ENCODE data around the gene INSR.
"Not testable (repeated sequence)": the region's sequence is repeated elsewhere in the genome, so short reads cannot be mapped to it uniquely, and the experiment has no call there.

The INSR gene

DNA sequence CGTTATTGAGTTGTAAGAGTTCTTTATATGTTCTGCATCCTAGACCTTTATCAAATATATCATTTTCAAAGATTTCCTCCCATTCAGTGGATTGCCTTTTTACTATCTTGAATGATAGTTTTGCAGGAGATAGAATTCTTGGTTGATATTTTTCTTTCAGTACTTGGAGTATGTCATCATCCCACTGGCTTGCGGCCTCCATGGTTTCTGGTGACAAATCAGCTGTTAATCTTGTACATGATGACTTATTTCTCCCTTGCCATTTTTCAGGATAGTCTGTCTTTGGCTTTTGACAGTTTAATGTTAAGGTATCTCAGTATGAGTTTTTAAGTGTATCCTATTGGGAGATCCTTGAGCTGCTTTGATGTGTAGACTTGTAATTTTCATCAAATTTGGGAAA lies 216.2 kb downstream of the INSR start:
- DNase-seq, result no peak

DNA sequence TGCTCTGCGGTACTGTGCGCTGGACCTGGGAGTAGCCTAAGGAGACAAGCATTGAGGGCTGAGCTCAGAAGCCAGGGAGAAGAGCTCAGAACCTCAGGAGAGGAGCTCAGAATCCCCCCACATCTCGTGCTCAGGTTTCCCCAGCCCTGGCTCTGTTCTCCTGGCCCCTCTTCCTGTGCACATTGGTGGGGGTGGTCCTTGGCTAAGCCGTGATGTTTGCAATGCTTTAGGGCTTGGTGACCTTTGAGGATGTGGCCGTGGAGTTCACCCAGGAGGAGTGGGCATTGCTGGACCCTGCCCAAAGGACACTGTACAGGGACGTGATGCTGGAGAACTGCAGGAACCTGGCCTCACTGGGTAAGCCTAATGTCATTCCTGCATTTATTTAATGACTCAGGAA lies 218.1 kb downstream of the INSR start:
- no peak for DNase-seq

DNA sequence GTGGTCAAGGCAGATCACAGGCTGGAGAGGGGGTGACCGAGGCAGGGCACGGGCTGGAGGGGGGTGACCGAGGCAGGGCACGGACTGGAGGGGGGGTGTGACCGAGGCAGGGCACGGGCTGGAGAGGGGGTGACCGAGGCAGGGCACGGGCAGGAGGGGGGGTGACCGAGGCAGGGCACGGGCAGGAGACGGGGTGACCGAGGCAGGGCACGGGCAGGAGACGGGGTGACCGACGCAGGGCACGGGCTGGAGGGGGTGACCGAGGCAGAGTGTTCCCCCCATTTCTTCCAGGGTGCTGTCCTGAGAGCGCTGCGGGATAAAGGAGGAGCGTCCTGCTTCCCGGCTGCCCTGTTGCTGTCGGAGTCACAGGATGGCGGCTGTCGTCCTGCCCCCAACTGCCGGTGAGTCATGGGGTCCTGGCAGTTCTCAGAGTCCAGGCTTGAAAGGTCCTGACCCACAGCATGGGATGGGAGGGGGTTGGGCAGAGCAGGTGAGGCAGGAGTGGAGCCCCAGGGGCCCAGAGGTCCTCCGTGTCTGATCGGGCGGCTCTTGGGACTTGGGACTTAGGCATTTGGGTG lies 219.4 kb downstream of the INSR start:
- DNase-seq, result no peak

DNA sequence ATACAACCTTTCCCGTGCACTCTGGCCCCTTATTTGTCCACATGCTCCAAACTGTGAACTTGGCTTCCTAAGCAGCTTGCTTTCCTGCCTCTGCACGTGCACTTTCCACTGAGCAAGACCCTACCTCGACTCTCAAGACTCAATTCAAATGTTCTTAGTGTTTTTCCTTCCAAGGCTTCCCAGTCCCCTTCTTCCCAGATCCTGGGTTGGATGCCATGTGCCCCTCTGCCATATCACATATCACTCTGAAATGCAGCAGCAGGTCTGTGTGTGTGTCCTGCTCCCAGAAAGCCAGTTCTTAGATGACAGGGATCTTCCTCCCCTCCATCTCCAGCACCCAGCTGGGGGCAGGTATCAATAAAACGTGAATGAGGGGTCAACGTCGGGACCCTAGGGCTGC lies 221.7 kb downstream of the INSR start:
- no peak for DNase-seq

DNA sequence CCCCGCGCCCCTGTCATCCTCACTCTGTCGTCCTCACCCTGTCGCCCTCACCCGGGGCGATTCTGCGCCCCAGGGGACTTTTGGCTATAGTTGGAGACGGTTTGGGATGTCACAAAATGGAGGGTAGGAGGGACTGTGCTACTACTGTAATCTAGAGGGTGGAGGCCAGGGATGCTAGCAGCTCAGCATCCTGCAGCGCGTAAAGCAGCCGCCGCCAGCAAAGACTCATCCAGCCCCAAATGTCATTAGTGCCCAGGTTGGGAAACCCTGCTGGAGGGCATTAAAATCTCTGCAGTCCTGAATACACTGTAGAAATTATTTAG lies 224.3 kb downstream of the INSR start:
- DNase-seq, result no peak

DNA sequence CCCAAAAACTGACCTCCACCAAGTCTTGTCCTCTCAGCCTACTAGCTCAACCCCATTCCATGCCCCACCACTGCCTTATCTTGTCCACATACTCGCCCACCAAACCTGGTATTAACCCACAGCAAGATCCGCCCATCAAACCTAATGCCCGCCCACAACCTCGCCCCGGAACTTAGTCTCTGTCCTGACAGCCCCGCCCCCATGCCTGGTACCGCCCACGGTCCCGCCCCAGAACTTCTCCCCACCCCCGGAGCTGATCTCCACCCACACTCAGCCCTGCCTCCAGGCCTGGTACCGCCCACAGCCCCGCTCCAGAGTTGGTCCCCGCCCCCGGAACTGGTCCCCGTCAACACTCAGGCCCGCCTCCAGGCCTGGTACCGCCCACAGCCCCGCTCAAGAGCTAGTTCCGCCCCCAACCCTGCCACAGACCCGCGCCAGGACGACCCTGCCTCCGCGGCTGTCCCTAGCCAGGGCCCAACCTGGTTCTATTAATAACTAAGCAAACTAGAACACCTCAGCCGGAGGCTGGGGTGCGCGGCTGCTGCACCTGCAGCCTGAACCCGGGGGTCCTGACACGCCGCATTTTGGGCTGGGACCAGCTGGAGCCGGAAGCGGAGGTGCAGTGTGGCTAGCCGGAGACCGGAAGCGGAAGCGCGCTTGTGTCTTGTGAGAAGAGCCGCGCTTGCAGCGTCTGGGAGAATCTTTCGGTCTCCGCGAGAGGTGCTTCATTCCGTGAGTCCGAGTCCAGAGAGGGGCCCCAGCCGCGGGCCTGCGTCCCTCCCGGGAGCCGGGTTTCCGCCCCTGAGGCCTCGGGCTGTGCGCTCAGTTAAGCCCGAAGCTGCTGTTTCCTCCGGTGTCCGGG lies 224.9 kb downstream of the INSR start, which contains the start of gene ZNF557:
ZNF557 (plus strand) TSS at position 662 of the 862 bp plus-strand sequence. CDS start 5,372 bp downstream, outside the sequence.
- DNase-seq, result peak; percentile 95

DNA sequence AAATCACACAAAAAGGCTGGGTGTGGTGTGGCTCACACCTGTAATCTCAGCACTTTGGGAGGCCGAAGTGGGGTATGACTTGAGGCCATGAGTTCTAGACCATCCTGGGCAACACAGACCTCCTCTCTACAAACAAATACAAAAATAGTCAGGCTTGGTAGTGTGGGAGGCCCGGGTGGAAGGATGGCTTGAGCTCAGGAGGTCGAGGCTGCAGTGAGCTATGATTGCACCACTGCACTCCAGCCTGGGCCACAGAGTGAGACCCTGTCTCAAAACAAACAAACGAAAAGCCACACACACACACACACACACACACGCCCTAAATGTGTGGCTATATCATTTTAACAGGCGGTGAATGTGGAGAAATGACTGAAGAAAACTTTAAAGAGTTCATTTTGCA lies 225.6 kb downstream of the INSR start:
- no peak for DNase-seq

DNA sequence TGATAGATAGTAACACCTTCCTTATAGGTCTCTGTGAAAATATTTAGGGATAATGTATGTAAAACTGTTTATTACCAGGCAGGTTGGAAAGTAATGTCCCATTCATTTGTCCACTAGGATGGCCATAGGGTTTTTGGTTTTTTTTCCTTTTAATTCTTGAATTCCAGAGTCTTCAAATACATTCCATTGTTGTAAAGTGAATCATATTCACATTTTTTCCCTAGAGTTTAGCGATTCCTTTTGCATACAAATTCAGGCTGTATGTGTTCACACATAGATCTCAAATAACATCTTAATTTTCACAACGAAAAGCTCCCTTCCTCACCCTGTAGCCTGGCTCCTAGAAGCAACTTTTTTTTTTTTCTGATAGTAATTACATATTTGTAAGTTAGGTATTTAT lies 226.5 kb downstream of the INSR start:
- no peak for DNase-seq

DNA sequence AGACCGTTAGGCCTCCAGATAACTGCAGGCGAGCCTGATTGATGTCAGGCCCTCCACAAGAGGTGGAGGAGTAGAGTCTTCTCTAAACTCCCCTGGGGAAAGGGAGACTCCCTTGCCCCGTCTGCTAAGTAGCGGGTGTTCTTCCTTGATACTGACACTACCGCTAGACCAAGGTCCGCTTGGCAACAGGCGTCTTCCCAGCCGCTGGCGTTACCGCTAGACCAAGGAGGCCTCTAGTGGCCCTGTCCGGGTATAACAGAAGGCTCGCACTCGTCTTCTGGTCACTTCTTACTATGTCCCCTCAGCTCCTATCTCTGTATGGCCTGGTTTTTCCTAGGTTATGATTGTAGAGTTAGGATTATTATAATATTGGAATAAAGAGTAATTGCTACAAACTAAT lies 227.1 kb downstream of the INSR start:
- DNase-seq, result not testable (repeated sequence)

DNA sequence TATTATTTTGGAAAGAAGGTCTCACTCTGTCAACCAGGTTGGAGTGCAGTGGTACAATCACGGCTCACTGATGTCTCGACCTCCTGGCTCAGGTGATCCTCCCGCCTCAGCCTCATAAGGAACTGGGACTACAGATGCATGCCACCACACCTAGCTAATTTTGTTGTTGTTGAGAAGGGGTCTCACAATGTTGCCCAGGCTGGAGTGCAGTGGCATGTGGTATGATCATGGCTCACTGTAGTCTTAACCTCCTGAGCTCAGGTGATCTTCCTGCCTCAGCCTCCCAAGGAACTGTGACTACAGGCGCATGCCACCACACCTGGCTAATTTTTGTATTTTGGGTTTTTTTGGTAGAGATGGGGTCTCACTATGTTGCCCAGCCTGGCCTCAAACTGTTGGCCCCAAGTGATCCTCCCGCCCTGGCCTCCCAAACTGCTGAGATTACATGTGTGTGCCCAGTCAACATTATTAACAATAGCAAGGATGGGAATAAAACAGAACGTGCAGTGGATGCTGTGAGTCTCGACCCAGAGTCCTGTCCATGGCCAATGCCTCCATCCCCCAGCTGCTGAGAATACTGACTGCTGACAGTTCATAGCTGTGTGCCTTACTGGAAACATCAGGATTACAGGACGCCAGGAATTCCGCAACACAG lies 230.3 kb downstream of the INSR start:
- no peak for DNase-seq

DNA sequence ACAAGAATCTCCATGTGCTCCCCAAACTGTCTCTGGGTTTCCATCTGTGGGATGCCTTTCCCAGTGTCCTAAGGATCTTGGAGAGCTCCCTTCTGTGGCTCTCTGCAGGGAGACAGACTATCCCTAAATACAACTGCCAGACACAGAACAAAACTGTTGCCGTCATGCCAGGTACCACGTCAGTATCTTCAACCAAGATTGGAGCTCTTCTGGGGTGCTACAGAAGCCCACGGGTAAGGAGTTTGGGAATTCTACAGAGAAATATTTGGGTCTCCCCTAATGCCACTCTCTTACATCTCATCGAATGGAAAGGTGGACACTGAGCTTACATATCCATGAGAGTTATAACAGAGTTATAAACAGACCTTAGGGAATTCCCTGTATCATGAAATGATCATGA lies 230.9 kb downstream of the INSR start:
- DNase-seq, result no peak
